Measurements from ENCODE around the gene PLAC9. TPM values are rescaled to one million over a fixed set of nuclear protein-coding genes. Genes with fewer than 3 reads are reported as not detected.

The PLAC9 gene
- total RNA-seq, 1 experiment from 2014 or later: not detected

DNA sequence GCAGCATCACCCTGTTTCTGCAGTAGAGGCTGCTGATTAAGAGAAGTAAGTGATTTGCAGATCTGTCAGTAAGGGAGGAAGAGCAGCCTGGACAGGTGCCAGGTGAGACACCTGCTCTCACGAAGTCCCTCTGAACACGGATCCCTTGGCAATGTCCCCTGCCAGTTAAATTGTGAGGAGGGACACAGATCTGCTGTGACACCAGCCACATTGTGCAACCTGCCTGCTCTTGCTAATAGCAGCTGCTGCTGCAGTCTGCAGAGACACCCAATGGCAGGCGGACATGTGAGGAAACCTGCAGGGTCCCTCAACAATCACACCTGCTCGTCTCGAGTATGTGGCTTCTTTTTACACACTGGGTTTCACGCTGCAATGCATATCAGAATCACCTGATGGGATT lies 40.9 kb downstream of the PLAC9 start:
- CTCF ChIA-PET: interaction anchor here (0.6 kb wide), 1 partner anchor 47 kb away, joined by 7 read pairs; no protein-coding TSS in a partner anchor
- peaks cover 40% of the 10 kb centered on the region for H3K4me1 Mint-ChIP-seq (ENCODE audit: low read depth, unreplicated experiment)

GRCh38 chr10:80174641-80175395 lies 42.3 kb downstream of the PLAC9 start:
- Mint-ChIP-seq H3K27me3 (ENCODE audit: insufficient read depth, unreplicated experiment) (no peaks in the 10 kb centered on the region), H3K4me1 (ENCODE audit: low read depth, unreplicated experiment) (peaks cover 45% of the 10 kb centered on the region), H3K27ac (ENCODE audit: unreplicated experiment) (no peak overlapping the region), H3K4me3 (ENCODE audit: unreplicated experiment) (no peak overlapping the region), H3K36me3 (ENCODE audit: insufficient read depth, unreplicated experiment) (peaks cover 86% of the 10 kb centered on the region), H3K9me3 (ENCODE audit: unreplicated experiment) (no peaks in the 10 kb centered on the region)
- BruUV-seq (replicated peaks): no TSS peak
- ChIA-PET POLR2A (no interaction called here), CTCF (no interaction called here)
- Histone ChIP-seq H3K4me1 (peaks cover 18% of the 10 kb centered on the region), H3K9me3 (no peaks in the 10 kb centered on the region), H3K36me3 (ENCODE audit: control insufficient read depth, insufficient read depth, low read length) (0 out of 2 replicates have a peak, but pooled peaks cover 2% of the 10 kb centered on the region), H3K4me3 (ENCODE audit: low read depth, low read length) (no peak overlapping the region), H3K27me3 (replicated peaks; ENCODE audit: control insufficient read depth, insufficient read depth, low read length) (no peaks in the 10 kb centered on the region)
- DNase-seq: no peak
- TF ChIP-seq, protein P1, sequence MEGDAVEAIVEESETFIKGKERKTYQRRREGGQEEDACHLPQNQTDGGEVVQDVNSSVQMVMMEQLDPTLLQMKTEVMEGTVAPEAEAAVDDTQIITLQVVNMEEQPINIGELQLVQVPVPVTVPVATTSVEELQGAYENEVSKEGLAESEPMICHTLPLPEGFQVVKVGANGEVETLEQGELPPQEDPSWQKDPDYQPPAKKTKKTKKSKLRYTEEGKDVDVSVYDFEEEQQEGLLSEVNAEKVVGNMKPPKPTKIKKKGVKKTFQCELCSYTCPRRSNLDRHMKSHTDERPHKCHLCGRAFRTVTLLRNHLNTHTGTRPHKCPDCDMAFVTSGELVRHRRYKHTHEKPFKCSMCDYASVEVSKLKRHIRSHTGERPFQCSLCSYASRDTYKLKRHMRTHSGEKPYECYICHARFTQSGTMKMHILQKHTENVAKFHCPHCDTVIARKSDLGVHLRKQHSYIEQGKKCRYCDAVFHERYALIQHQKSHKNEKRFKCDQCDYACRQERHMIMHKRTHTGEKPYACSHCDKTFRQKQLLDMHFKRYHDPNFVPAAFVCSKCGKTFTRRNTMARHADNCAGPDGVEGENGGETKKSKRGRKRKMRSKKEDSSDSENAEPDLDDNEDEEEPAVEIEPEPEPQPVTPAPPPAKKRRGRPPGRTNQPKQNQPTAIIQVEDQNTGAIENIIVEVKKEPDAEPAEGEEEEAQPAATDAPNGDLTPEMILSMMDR (IDR thresholded peaks at IDR 0.05; ENCODE audit: insufficient read depth in 1 of 2, low read depth in 1 of 2, low read length in 1 of 2, severe bottlenecking in 1 of 2, unreplicated experiment in 1 of 2): no peak
- intact Hi-C loops (cut with micrococcal nuclease; ENCODE audit: unreplicated experiment): no loop called here

More for the DNA sequence above, 40.9 kb downstream of the PLAC9 start:
- H3K36me3 Mint-ChIP-seq (ENCODE audit: insufficient read depth, unreplicated experiment): peaks cover 86% of the 10 kb centered on the region
- BruUV-seq (replicated peaks): no TSS peak
- H3K27ac Mint-ChIP-seq (ENCODE audit: unreplicated experiment): peak overlapping the region; percentile 39
- H3K36me3 ChIP-seq (ENCODE audit: control insufficient read depth, insufficient read depth, low read length): peaks cover 4% of the 10 kb centered on the region; the same call in 1 of the 2 replicates
- H3K9me3 ChIP-seq: no peaks in the 10 kb centered on the region
- no peaks in the 10 kb centered on the region for H3K27me3 ChIP-seq (replicated peaks; ENCODE audit: control insufficient read depth, insufficient read depth, low read length)
- H3K4me1 ChIP-seq: peaks cover 15% of the 10 kb centered on the region
- no peak for DNase-seq
- H3K4me3 Mint-ChIP-seq (ENCODE audit: unreplicated experiment): no peak overlapping the region
- no peaks in the 10 kb centered on the region for H3K27me3 Mint-ChIP-seq (ENCODE audit: insufficient read depth, unreplicated experiment)
- intact Hi-C loops (cut with micrococcal nuclease; ENCODE audit: unreplicated experiment): no loop called here
- POLR2A ChIA-PET: no interaction called here
- TF ChIP-seq, protein P1 (IDR thresholded peaks at IDR 0.05; ENCODE audit: insufficient read depth in 1 of 2, low read depth in 1 of 2, low read length in 1 of 2, severe bottlenecking in 1 of 2, unreplicated experiment in 1 of 2): no peak
- no peak overlapping the region for H3K4me3 ChIP-seq (ENCODE audit: low read depth, low read length)
- H3K9me3 Mint-ChIP-seq (ENCODE audit: unreplicated experiment): no peaks in the 10 kb centered on the region

DNA sequence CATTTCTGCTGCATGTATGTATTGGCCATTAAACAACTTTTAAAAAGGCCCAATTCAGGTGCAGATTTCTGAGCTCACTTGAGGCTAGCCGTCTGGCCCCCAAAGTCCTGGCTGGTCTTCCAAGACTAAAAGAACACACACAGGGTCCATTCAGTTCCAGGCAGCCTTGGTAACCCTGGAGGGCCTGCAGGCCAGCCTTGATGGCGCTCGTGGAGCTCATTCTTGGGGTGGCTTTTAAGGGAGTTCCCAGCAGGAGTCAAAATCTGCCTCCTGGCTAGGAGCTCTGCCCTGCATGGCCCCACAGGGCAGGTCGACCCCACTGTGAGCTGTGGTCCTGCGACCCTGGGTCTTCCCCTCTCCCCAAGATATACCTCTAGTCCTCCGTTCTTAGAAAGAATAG lies 44.0 kb downstream of the PLAC9 start:
- Mint-ChIP-seq H3K4me1 (ENCODE audit: low read depth, unreplicated experiment) (peaks cover 32% of the 10 kb centered on the region), H3K4me3 (ENCODE audit: unreplicated experiment) (no peak overlapping the region), H3K36me3 (ENCODE audit: insufficient read depth, unreplicated experiment) (peaks cover 81% of the 10 kb centered on the region), H3K27me3 (ENCODE audit: insufficient read depth, unreplicated experiment) (no peaks in the 10 kb centered on the region), H3K27ac (ENCODE audit: unreplicated experiment) (no peak overlapping the region), H3K9me3 (ENCODE audit: unreplicated experiment) (no peaks in the 10 kb centered on the region)
- Histone ChIP-seq H3K4me3 (ENCODE audit: low read depth, low read length) (no peak overlapping the region), H3K4me1 (peaks cover 16% of the 10 kb centered on the region), H3K9me3 (no peaks in the 10 kb centered on the region), H3K27me3 (replicated peaks; ENCODE audit: control insufficient read depth, insufficient read depth, low read length) (no peaks in the 10 kb centered on the region), H3K36me3 (ENCODE audit: control insufficient read depth, insufficient read depth, low read length) (peaks cover 2% of the 10 kb centered on the region; the same call in 1 of the 2 replicates)
- ChIA-PET POLR2A (no interaction called here), CTCF (no interaction called here)
- intact Hi-C loops (cut with micrococcal nuclease; ENCODE audit: unreplicated experiment): no loop called here
- TF ChIP-seq, protein P1 (IDR thresholded peaks at IDR 0.05; ENCODE audit: insufficient read depth in 1 of 2, low read depth in 1 of 2, low read length in 1 of 2, severe bottlenecking in 1 of 2, unreplicated experiment in 1 of 2): no peak
- BruUV-seq (replicated peaks): no TSS peak
- no peak for DNase-seq
